Measurements from ENCODE around the gene ESF1.
"Not testable (repeated sequence)": the region's sequence is repeated elsewhere in the genome, so short reads cannot be mapped to it uniquely, and the experiment has no call there.

ESF1 gene

GRCh38 chr20:13788167-13788834 is 3.6 kb upstream of the ESF1 start:
- peak; percentile 81 for DNase-seq (ENCODE audit: low spot score)

DNA sequence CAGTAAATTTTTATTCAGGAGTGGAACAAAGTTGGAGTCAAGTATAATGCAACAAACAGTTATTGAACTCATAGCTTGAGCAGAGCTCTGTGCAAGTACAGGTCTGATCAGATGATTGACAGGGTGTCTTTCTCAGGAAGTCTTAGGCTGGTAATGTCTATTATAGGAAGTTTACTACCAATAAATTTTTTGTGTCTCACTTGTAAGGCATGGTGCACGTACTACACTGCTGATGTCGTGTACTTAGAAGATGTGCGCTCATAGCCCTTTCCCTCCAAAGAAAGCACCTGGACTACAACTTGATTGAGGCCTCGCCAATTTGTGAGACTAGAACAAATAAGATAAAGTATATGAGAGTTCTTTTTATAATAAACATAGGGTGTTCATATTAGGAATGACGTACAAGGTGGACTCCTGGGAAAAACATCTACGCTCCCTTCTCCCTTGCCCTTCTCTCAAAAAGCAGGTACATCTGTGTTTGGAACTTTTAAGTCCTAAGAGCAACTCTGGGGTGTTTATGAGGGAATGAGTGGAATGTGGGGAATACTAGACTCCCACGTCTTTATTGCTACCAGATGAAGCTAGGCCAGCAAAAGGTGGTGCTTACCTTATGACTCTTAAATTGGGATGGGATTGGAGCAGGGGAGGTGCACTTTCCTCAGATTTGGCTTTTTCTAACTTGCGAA is 1.6 kb upstream of the ESF1 start:
- DNase-seq (ENCODE audit: low spot score): peak; percentile 12

- no peak for DNase-seq (ENCODE audit: low spot score)
These were observed 337 bp downstream of the ESF1 start for GRCh38 chr20:13784271-13784892.

DNA sequence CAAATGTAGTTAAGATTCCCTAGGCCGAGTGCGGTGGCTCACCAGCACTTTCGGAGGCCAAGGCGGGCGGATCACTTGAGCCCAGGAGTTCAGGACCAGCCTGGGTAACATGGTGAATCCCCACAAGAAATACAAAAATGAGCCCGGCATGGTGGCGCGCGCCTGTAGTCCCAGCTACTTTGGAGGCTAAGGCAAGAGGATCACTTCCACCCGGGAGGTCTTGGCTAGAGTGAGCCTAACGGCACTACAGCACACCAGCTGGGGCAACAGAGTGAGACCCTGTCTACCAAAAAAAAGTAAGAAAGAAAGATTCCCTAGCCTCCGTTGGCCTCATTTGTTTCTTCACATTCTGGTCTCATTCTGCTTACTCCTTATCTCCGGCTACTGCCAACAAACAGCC is 1.2 kb downstream of the ESF1 start:
- no peak for DNase-seq (ENCODE audit: low spot score)

DNA sequence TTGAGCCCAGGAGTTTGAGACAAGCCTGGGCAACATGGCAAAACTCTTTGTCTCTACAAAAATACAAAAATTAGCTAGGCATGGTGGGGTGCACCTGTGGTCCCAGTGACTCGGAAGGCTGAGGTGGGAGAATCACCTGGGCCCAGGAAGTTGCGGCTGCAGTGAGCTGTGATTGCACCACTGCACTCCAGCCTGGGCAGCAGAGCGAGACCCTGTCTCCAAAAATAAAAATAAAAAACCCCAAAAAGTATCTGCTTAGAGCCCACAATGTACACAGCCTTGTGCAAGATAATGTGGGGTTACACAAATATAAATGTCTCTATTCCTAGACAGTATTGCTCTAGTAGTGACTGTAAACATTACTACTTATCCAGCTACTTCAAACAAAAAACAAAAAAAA is 5.9 kb downstream of the ESF1 start:
- no peak for DNase-seq (ENCODE audit: low spot score)

DNA sequence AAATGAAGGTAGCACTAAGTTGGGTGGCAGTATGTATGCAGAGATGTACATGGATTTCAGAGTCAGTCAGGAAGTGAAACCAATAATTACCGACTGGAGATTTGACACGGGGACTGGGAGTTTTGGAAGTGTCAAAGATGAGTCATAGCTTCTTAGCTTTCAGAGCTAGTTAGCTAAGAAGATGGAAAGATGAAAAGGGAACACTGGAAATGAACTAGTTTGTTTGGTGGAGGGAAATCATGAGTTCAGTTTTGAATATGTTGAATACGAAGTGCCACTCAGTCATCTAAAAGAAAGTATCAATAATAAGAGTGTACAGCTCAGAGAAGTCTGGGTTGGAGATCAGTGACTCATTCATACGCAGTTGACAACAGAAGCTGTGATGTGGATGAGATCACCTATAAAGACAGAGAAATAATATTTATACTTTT is 7.5 kb downstream of the ESF1 start:
- no peak for DNase-seq (ENCODE audit: low spot score)

DNA sequence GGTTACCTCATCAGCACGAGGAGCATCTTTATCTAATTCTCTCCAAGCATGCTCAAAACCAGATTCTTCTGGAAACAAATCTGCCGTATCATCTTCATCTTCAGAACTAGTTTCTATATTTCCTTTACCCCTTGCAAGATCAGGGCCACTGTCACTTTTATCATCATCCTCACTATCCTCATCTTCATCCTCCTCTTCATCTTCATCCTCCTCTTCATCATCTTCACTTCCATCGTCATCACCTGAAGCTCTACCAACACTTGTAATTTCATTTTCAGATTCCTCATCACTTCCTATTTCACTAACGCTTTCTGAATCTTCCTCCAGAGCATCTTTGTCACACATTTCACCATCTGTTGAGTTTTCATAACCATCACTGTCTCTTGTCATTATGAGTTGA is 8.9 kb downstream of the ESF1 start:
- no peak for DNase-seq (ENCODE audit: low spot score)

DNA sequence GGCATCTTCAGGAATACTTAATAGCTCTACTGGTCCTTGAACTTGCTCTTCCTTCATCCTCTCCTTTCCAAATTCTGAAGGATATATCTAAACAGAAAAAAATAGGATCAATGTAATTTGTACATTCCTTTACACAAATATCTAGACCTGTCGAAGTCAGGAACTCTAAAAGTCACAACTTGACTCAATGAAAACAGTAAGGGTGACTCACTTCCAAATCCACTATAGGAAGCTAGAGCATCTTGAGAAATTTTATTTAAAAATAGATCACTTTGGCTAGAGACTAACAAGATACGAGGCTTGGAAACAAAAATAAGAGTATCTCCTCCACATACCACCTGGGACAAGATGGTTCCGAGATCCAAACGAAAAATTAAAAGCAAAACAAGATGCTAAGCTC is 12.2 kb downstream of the ESF1 start:
- DNase-seq (ENCODE audit: low spot score): no peak

DNA sequence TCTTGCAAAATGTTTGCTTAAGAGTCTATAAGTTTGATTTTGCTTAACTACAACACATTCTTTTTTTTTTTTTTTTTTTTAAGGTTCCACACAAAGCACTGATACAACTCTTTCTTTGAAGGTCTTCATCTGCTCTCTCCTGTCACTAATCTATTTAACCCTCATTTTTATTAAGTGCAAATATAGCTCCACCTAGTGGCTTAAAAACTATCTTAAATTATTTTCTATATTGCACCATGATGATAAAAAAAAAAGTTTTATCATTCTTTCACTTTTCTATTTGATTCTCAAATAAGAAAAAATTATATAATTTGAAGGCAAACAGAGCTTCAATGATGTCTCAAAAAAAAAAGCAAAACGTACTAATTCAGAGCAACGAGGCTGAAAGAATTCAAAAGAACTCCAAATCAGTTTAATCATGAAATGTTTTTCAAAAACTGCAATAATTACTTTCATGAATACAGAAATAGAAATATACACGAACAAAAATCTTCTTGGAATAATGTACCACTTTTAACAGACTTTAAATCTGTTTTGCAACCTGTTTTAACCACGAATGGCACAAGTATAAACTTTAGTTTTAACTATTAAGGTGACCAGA is 12.8 kb downstream of the ESF1 start:
- peak; percentile 36 for DNase-seq (ENCODE audit: low spot score)

DNA sequence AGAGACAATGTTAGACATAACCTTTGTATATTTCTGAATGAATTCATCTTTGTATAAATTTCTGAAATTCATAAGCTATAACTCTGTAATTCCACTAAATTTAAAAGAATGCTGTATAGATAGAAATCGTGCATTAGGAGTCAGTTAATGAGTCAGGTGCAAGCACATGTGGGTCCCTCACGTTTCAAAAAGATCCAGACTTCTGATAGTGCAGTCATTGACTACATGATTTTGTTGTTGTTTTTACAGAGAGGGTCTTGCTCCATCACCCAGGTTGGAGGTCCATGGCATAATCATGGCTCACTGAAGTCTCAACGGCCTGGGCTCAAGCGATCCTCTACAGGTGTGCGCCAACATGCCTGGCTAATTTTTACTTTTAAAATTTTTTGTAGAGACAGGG is 14.6 kb downstream of the ESF1 start:
- DNase-seq (ENCODE audit: low spot score): no peak

GRCh38 chr20:13765868-13766416 is 18.8 kb downstream of the ESF1 start:
- no peak for DNase-seq (ENCODE audit: low spot score)

- DNase-seq (ENCODE audit: low spot score): no peak
These were observed 19.4 kb downstream of the ESF1 start for GRCh38 chr20:13765299-13765698.

DNA sequence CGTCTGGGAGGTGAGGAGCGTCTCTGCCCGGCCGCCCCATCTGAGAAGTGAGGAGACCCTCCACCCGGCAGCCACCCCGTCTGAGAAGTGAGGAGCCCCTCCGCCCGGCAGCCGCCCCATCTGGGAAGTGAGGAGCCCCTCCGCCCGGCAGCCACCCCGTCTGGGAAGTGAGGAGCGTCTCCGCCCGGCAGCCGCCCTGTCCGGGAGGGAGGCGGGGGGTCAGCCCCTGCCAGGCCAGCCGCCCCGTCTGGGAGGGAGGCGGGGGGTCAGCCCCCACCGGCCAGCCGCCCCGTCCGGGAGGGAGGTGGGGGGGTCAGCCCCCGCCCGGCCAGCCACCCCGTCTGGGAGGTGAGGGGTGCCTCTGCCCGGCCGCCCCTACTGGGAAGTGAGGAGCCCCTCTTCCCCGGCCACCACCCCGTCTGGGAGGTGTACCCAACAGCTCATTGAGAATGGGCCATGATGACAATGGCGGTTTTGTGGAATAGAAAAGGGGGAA is 24.2 kb downstream of the ESF1 start:
- DNase-seq (ENCODE audit: low spot score): not testable (repeated sequence)

DNA sequence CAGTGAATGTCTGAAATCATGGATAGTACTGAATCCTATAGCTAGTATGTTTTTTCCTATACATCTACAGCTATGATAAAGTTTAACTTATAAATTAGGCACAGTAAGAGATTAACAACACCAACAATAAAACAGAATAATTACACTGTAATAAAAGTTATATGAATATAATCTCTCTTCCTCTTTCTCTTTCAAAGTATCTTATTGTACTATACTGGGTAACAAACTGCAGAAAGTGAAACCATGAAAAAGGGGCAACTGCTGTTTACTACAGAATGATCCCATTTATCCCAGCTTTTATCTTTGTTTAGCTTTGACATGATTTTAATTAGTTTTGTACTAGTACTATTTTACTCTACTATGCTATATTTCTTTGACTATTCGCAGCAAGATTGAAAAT is 25.8 kb downstream of the ESF1 start:
- no peak for DNase-seq (ENCODE audit: low spot score)

GRCh38 chr20:13756551-13756950 is 28.2 kb downstream of the ESF1 start:
- no peak for DNase-seq (ENCODE audit: low spot score)

DNA sequence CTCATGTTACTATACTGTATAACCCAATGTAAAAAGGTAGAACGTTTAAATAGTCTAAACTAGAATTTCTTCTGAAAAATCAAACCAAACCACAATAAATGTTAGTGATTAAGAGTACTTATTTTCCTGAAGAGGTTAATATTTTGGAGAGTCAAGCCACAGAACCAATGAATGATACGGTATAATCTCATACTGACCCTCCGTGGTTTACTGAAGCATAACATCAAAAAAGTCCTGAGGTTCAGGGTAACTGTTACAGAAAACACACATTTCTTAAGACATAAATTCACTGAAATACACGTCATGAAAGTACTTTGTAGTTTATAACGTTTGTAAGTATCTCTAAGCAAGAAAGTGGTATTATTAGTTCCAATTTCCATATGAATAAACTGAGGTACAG is 28.9 kb downstream of the ESF1 start:
- DNase-seq (ENCODE audit: low spot score): no peak

- no peak for DNase-seq (ENCODE audit: low spot score)
These were observed 31.2 kb downstream of the ESF1 start for GRCh38 chr20:13753436-13754036.

DNA sequence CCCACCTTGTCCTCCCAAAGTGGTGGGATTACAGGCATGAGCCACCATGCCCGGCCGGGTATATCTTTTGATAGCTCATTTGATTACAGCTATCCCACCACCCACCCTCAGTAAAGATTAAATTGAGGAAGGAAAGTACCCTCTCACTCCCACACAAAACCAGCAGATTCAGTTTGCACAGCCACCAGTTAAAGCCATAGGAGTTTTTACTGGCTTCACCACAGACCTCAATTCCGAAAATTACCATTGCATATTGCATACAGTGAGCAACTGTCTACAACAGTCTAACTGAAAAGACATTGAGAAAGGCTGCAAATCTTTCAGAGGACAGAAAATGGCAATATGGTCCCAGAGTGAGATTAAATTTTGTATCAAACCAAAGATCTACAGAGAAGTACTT is 34.9 kb downstream of the ESF1 start:
- DNase-seq (ENCODE audit: low spot score): no peak

- no peak for DNase-seq (ENCODE audit: low spot score)
These were observed 38.9 kb downstream of the ESF1 start for GRCh38 chr20:13745784-13746183.

GRCh38 chr20:13744352-13744751 is 40.4 kb downstream of the ESF1 start:
- no peak for DNase-seq (ENCODE audit: low spot score)

DNA sequence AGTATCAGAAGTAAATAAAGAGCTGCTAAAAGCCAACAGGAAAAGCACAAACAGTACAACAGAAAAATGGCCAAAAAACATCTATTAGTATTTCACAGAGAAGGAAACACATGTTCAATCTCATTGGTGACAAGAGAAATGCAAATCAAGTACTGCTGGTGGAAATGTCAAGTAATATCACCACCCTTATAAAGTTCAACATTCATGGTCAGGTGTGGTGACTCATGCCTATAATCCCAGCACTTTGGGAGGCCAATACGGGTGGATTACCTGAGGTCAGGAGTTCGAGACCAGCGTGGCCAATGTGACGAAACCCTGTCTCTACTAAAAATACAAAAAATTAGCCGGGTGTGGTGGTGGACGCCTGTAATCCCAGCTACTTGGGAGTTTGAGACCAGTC is 42.8 kb downstream of the ESF1 start:
- no peak for DNase-seq (ENCODE audit: low spot score)
